Bronchial smooth muscle cell (primary cell): ENCODE measurements around the gene GTF2IRD1. TPM values are rescaled to one million over a fixed set of nuclear protein-coding genes. Genes with fewer than 3 reads are reported as not detected.

ENCODE experiments used
- total RNA-seq: library from RNA; depleted of rRNA; stranded (reverse); fragments of >200 nt; gene quantifications from 2 replicates; pipeline ENCODE4 v1.2.1, GENCODE V29; 2014

Gene GTF2IRD1, protein sequence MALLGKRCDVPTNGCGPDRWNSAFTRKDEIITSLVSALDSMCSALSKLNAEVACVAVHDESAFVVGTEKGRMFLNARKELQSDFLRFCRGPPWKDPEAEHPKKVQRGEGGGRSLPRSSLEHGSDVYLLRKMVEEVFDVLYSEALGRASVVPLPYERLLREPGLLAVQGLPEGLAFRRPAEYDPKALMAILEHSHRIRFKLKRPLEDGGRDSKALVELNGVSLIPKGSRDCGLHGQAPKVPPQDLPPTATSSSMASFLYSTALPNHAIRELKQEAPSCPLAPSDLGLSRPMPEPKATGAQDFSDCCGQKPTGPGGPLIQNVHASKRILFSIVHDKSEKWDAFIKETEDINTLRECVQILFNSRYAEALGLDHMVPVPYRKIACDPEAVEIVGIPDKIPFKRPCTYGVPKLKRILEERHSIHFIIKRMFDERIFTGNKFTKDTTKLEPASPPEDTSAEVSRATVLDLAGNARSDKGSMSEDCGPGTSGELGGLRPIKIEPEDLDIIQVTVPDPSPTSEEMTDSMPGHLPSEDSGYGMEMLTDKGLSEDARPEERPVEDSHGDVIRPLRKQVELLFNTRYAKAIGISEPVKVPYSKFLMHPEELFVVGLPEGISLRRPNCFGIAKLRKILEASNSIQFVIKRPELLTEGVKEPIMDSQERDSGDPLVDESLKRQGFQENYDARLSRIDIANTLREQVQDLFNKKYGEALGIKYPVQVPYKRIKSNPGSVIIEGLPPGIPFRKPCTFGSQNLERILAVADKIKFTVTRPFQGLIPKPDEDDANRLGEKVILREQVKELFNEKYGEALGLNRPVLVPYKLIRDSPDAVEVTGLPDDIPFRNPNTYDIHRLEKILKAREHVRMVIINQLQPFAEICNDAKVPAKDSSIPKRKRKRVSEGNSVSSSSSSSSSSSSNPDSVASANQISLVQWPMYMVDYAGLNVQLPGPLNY
- total RNA-seq = 5.2 and 6.6 TPM in 2 replicates

DNA sequence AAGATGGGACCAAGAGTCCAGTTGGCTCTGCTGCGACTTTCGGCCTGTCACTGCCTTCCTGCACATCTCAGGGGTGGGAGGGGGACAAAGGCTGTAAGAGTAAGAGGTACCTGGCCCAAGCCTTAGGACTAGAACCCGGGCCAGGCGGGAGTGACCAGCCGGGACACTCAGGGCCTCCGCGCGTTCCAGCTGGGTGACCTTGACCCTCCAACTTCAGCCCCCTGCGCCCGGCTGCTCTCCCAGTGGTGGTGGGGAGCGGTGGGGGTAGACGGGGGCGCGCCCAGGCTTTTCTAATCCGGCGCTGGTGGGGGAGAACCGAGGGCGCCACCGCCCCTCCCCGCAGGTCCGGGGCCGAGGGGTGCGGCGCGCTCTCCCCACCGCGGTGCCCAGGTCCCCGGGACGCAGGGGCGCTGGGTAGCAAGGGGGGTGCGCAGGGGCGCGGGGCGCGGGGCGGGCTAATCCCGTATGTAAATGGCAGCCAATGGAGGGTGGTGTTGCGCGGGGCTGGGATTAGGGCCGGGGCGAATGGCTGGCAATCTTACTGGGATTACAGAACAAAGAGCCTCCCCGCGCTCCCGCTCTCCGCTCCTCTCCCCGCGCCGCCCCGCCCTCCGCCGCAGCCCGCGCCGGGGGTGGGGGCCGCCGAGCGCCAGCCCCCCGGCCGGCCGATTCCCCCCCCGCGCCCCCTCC, at the start of gene GTF2IRD1:
GTF2IRD1 (plus strand) TSS at position 585 of the 690 bp plus-strand sequence. CDS start 54,175 bp downstream, outside the sequence.

Other genes starting within 250 kb of the GTF2IRD1 start
- gene LAT2, start 243.9 kb upstream of the GTF2IRD1 start, total RNA-seq = 0.17 and 0.32 TPM in 2 replicates
- gene RFC2, start 199.5 kb upstream of the GTF2IRD1 start, total RNA-seq = 9.5 and 11.2 TPM in 2 replicates
- gene CLIP2, start 164.5 kb upstream of the GTF2IRD1 start, total RNA-seq = 59.4 and 62.3 TPM in 2 replicates
- 46.9 and 78.3 TPM in 2 replicates for gene GTF2I, start 203.8 kb downstream of the GTF2IRD1 start, total RNA-seq